ENCODE measurements around the gene IFFO2. TPM values are rescaled to one million over a fixed set of nuclear protein-coding genes. Genes with fewer than 3 reads are reported as not detected.
A peak's percentile ranks its signal among the peaks of the same experiment; 100 is the strongest.

Gene IFFO2
- total and polyA plus RNA-seq, 2 of the 13 experiments (the other 11 are each of a cell fraction or from before 2014, with no cell fraction given), result 7.3 to 16.7 TPM

GRCh38 chr1:18901147-18901951 is 55.1 kb downstream of the IFFO2 start (continued):
- TF ChIP-seq, protein P1, sequence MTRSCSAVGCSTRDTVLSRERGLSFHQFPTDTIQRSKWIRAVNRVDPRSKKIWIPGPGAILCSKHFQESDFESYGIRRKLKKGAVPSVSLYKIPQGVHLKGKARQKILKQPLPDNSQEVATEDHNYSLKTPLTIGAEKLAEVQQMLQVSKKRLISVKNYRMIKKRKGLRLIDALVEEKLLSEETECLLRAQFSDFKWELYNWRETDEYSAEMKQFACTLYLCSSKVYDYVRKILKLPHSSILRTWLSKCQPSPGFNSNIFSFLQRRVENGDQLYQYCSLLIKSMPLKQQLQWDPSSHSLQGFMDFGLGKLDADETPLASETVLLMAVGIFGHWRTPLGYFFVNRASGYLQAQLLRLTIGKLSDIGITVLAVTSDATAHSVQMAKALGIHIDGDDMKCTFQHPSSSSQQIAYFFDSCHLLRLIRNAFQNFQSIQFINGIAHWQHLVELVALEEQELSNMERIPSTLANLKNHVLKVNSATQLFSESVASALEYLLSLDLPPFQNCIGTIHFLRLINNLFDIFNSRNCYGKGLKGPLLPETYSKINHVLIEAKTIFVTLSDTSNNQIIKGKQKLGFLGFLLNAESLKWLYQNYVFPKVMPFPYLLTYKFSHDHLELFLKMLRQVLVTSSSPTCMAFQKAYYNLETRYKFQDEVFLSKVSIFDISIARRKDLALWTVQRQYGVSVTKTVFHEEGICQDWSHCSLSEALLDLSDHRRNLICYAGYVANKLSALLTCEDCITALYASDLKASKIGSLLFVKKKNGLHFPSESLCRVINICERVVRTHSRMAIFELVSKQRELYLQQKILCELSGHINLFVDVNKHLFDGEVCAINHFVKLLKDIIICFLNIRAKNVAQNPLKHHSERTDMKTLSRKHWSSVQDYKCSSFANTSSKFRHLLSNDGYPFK (CRISPR knock-in tag; IDR thresholded peaks at IDR 0.05; ENCODE audit: borderline replicate concordance), result no peak
- no peak for TF ChIP-seq E2F1 (CRISPR knock-in tag; IDR thresholded peaks at IDR 0.05)
- peak; percentile 95 for TF ChIP-seq RARA (CRISPR knock-in tag; IDR thresholded peaks at IDR 0.05)
- TF ChIP-seq ZNF484 (CRISPR knock-in tag; IDR thresholded peaks at IDR 0.05; ENCODE audit: borderline replicate concordance, low read depth), result no peak
- TF ChIP-seq, protein P2, sequence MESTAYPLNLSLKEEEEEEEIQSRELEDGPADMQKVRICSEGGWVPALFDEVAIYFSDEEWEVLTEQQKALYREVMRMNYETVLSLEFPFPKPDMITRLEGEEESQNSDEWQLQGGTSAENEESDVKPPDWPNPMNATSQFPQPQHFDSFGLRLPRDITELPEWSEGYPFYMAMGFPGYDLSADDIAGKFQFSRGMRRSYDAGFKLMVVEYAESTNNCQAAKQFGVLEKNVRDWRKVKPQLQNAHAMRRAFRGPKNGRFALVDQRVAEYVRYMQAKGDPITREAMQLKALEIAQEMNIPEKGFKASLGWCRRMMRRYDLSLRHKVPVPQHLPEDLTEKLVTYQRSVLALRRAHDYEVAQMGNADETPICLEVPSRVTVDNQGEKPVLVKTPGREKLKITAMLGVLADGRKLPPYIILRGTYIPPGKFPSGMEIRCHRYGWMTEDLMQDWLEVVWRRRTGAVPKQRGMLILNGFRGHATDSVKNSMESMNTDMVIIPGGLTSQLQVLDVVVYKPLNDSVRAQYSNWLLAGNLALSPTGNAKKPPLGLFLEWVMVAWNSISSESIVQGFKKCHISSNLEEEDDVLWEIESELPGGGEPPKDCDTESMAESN (CRISPR knock-in tag; conservative IDR thresholded peaks at IDR 0.05), result no peak
- no peak for TF ChIP-seq MIER2 (CRISPR knock-in tag; IDR thresholded peaks at IDR 0.05)
- peak; percentile 69; the same call in 1 of the 2 replicates for TF ChIP-seq NR2C2 (CRISPR knock-in tag; IDR thresholded peaks at IDR 0.05; ENCODE audit: borderline replicate concordance)
- no peak for TF ChIP-seq ZSCAN20 (CRISPR knock-in tag; IDR thresholded peaks at IDR 0.05; ENCODE audit: borderline replicate concordance)
- no peak for TF ChIP-seq TRAFD1 (CRISPR knock-in tag; IDR thresholded peaks at IDR 0.05; ENCODE audit: borderline replicate concordance)
- peak; percentile 34; the same call in 1 of the 2 replicates for TF ChIP-seq RFXANK (CRISPR knock-in tag; IDR thresholded peaks at IDR 0.05)
- TF ChIP-seq SETDB1 (CRISPR knock-in tag; IDR thresholded peaks at IDR 0.05; ENCODE audit: borderline replicate concordance), result no peak
- peak; percentile 62 for TF ChIP-seq SRSF1 (optimal IDR thresholded peaks at IDR 0.05; ENCODE audit: low read depth, low read length)
- TF ChIP-seq GPBP1L1 (CRISPR knock-in tag; IDR thresholded peaks at IDR 0.05), result no peak
- TF ChIP-seq NAIF1 (CRISPR knock-in tag; IDR thresholded peaks at IDR 0.05; ENCODE audit: borderline replicate concordance), result no peak
- TF ChIP-seq ZNF253 (CRISPR knock-in tag; IDR thresholded peaks at IDR 0.05; ENCODE audit: borderline replicate concordance), result no peak
- no peak for TF ChIP-seq ZNF790 (CRISPR knock-in tag; IDR thresholded peaks at IDR 0.05; ENCODE audit: borderline replicate concordance)
- no peak for TF ChIP-seq TOPORS (CRISPR knock-in tag; IDR thresholded peaks at IDR 0.05)
- peak; percentile 35; the same call in 1 of the 2 replicates for TF ChIP-seq ARNTL (CRISPR knock-in tag; IDR thresholded peaks at IDR 0.05)
- no peak; the same call in 1 of the 2 replicates for TF ChIP-seq RCOR2 (CRISPR knock-in tag; IDR thresholded peaks at IDR 0.05)
- no peak for TF ChIP-seq BORCS8-MEF2B (CRISPR knock-in tag; IDR thresholded peaks at IDR 0.05)
